OCI-M1 (cell line): ENCODE results near the gene ZFP36L1.

ENCODE experiments used
- DNase-seq: peaks from one replicate; lab custom pipeline; 2025; lab: John Stamatoyannopoulos, UW

The ZFP36L1 gene

DNA sequence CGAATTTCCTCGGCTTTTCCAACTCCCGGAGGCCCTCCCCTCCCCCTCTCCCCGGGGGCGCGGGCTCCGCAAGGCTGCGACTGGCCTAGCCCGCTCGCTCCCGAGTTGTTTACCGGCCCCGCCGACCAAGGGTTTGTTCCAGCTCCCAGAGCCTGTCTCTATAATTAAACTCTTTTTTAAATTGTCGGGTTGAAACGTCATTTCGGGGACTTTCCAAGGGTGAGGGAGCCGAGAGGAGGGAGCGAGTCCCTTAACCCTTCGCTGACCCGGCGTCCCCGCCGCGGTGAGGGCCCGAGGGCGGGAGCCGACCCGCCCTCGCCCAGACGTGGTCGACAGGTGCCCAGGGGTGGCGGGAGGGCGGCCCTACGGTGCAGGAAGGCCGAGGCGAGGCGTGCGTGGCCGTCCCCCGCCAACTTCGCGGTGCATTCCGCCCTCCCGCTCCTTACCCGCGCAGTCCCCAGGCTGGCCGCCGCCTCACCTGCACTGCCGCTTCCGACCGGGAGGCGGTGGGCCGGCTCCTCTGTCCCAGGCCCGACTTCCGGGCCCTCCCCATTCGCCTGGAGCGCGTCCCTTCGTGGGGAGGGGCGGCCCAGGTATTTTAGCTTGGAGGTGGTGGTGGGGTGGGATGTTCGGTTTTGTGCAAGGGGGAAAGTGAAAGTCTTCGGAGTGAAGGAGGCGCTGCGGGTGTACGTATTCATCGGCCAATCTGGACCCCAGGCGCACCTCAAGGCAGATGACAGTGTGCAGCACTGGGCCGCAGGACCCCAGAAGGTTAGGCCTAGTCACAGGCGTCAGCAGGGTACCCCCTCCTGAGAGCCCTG, 2.9 kb upstream of the ZFP36L1 start:
- DNase-seq, result peak; percentile 78

DNA sequence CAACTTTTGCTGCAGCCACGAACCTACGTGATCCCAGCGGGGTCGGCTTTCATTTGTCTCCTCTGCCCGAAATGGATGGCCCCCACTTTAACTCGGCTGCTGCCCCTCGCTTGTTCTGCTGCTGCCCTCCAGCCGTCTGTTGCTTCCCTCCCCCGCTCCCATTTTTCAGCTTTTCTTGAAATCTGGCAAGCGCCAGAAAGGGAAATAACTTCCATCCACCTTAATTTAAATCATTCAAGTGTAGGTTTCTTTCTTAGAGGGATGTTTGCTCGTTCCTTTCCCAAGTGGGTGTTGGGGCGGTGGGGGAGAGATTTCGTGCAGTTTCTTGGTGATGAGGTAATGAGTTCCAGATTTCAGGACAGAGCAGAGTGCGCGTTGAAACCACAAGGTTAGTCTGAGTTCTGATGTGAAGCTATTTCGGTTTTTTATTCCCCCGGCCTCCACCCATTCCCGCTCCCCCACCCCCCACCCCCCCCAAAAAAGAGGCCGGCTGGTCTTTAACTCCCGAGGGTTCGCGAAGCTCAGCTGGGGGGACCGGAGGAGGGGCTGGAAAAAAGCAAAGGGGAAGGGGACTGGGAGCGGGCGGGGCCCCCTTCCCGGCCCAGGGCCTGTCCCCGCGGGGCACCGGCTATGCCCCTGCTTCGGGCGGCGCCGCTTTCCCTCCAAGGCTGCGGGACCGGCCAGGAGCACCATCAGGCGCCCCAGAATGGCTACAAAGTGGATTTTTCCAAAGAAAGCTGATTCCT, 2.2 kb upstream of the ZFP36L1 start:
- peak; percentile 67 for DNase-seq

DNA sequence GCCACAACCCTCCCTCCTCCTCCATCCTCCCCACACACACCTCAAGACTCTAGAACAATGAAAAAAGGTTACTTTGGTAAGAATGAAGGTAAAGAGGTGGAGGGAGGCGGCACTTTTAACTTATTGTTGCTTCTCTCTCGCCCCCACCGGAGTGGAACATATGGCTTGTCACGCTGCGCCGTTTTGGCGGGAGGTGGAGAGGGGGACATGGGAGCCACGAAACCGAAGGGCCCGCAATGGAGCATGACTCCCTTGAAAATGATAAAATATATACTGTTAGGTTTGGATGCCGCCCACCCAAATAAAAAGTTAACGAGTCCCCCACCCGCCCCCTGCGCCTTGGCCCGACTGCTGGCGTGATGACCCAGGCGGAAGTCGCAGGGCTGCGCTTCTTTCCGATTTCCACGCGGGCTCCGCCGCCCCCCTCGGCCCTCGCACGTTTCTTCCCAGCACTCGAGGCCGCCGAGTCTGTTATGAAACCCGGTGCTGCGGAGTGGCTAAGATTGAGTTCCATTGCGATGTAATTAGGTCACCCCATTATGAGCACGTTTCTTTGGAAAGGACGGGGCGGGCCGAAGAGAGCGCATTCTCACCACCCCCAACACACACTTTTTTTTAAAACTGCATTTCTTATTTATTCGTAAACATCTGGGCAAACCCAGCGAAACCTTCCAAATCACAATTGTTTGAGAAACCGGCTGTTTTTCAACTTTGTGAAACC, 1.4 kb upstream of the ZFP36L1 start:
- DNase-seq, result peak; percentile 68

DNA sequence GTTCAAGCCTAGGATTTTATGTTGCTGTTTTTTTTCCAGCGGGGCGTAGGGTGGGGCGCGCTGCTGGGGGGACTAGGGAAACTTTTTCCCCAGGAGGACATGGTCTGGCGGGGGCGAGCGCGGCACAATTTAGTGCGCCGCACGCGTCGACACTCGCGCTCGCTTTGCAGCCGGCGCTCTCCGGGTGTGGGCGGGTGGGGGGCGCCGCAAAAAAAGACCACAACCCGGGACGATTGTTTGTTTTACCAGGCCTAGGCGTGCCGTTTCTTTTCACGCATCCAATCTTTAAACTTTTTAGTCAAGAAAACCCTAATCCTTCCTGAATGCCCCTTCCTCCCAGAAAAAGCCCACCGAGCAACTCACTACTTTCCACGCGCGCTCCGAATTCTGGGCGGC, 865 bp upstream of the ZFP36L1 start:
- DNase-seq, result no peak

DNA sequence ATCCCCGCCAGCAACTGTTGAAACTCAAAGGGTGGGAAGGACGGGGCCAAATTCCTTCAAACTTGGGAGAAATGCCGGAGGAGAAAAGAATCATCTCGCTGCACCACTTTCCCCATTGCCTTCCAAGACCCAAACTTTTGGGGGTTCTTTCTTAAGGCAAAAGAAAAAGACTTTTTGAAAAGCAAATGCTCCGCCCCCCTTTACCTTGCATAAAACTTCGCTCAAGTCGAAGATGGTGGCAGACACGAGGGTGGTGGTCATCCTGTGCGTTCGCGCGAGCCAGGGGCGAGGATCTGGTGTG, 239 bp downstream of the ZFP36L1 start:
- DNase-seq, result no peak

DNA sequence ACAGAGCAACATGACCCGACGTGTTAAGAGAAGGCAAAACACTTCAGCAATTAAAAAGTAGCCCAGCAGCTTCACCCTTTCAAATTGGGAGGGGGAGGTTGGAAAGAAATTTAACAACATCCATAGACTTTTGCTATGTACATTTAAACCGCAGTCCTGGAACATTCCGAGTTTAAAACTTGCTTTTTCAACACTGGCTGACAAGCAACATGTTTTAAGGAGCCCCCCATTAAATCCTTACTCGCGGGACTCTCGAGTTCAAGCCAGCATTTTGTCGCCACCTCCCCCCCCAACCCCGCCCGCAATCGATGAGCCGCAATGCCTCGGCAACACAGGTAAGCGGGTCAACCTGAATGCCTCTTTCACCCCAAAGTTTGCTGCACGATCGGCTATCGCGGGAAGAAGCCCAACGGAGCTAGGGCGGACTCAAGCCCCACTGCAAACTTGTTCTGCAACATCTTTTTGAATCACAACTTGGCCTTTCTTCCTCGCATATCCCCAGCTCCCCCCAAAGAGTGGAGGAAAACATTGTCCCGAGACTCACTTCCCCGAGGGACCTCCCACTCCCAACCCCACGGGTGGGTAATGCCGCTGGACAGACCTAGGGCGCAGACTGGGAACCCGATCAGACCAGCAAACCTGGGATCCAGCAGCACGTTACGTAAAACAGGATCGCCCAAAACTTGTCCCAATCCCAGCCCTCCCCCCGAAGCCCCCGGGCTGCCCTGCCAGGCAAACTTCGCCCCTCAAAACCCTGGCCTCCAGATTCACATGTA, 777 bp downstream of the ZFP36L1 start:
- peak; percentile 33 for DNase-seq

DNA sequence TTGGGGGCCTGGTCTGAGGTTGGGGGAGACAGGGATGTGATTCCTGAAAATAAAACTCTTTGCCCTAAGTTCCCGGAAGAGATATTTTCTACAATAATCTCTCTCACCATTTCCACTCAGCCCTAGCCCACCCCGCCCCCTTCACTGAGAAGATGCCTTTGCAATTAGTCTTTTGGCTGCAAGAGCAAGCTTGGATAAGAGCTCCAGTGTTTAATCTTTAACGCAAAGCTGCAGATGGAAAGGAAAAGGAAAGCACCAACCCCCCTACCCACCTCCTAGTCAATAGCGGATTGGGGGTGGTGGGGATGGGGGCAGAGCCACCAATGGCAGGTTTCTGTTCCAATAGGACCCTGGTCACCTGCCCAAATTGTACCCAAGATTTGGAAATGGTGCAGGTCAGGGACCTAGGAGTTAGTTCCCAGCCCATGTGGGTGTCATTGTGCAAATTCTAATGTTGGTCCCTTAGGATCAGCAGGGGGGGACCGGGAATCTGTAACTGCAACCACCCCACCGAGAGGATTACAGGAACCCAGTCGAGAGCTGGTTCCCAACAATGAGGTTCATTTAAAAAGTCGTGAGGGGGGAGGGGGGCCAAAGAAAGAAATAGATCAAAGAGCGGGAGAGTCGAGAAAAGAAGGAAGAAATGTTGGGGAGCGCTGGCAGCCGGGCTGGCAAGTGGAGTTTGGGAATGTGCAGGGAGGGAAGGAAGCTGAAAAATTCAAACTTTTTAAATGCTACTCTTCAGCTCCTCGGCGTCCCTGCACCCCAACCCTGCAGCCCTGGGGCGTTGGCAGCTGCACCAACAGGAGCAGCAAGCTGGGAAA, 1.6 kb downstream of the ZFP36L1 start:
- DNase-seq, result peak; percentile 11

DNA sequence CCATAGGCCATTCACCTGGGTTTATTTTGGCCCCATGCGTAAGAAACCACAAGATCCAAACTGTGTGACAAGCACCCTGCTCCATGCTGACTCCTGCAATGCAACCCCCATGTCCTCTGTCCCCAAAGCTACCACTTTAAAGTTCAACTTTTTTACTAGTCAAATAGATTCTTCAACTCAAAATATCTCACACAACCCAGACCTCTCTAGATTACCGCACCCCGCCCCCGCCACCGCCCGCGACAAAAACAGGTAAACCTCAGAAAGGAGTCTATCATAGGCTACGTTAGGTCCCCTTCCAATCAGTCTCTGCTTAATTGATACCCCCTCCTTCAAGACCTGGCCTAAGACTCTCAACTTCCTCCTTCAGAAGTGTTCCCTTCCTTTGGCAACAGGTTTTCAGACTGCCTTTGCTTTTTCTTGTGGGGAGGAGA, 2.2 kb downstream of the ZFP36L1 start:
- peak; percentile 11 for DNase-seq

DNA sequence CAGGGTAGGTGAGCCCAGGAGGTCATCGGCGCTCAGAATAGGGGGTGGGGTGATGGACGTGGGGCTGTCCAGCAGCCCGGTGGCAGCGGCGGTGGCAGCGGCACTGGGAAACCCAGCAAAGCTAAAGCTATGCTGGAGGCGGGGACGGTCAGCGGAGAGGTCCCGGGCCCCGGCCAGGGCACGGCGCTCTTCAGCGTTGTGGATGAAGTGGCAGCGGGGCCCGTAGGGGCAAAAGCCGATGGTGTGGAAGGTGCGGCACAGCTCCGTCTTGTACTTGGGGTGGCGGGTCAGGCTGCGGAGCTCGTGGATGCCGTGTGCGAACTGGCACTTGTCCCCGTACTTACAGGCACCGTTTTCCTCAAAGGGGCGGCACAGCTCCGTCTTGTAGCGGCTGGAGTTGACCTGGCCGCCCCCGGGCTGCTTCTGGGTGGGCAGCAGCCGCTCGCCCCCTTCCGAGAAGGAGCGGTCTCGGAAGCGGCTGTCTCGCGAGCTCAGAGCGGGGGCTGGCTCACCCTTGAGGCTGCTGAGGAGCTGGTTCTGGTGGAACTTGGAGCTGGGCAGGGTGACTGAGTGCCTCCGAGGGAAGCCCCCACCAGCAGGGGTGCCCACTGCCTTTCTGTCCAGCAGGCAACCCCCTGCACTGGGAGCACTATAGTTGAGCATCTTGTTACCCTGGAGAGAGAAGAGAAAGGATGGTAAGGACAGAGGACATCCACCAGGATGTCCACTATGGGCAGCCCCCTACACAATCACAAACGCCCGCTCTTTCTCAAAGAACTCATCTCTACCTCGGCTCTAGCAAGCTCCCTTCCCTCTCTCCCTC, 2.8 kb downstream of the ZFP36L1 start:
- no peak for DNase-seq

DNA sequence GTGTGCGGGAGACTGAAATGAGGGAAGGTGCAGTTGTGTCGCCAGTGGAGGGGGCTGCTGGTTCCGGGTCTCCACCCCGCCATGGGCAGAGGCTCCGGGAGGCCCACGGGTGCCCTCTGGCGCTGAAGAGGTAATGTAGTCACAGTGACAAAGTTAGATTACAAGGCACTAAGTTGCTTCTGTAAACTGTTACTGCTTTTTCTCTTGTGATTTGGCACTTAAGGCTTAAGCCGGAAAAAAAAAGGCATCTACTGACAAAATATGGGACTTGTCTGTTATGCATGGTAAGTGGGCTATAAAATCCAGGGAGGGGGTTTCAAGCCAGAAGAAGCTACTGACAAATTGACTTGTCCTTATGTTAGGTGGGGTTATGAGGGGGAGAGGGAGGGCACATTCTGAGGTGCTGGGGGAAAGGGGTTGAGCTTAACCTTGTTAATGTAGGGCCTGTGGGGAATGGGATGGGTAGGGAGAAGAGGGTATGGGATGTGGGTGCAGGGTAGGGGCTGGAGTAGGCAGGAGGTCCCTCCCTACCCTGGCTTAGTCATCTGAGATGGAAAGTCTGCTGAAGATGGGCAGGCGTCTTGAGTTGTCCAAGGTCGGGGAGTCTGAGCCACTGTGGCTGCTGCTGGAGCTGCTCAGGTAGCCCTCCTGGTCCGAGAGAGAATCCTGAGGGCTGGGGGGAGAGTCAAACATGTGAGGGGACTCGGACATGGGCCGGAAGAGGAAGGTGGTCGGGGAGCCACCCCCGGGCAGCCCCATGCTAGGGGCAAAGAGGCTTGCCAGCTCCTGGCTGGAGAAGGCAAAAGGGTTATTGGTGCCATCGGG, 3.7 kb downstream of the ZFP36L1 start:
- peak; percentile 78 for DNase-seq

DNA sequence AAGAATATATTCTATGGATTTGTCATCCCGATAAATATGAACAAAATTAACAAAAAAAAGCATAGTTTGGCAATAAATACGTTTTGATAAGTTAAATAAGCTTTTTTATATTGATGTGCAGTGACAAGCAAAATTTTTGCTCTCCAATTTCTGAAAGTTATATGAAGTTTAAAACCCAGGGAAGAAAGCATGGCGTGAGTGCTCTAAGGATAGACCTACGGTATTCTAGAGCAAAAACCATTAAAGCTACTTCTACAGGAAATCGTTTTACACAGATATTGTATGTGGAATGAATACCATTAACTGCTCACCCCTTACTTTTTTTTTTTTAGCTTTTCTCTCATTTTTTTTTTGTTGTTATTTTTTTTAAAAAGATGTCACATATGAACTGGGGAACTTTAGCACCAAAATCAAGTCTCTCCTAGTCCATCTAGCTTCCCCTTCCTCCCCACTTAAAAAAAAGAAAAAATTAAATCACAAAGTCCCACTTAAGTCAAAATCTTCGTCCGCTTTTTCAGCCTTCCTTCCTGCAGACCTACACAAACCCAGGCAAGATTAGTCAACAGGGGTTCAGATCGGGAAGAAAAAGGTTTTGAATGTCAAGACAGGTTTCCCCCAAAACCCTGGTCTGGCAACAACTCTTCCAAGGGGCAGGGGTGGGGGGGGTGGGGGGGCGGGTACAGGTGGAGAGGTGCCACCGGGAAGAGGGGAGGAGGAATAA, 4.4 kb downstream of the ZFP36L1 start:
- DNase-seq, result no peak

DNA sequence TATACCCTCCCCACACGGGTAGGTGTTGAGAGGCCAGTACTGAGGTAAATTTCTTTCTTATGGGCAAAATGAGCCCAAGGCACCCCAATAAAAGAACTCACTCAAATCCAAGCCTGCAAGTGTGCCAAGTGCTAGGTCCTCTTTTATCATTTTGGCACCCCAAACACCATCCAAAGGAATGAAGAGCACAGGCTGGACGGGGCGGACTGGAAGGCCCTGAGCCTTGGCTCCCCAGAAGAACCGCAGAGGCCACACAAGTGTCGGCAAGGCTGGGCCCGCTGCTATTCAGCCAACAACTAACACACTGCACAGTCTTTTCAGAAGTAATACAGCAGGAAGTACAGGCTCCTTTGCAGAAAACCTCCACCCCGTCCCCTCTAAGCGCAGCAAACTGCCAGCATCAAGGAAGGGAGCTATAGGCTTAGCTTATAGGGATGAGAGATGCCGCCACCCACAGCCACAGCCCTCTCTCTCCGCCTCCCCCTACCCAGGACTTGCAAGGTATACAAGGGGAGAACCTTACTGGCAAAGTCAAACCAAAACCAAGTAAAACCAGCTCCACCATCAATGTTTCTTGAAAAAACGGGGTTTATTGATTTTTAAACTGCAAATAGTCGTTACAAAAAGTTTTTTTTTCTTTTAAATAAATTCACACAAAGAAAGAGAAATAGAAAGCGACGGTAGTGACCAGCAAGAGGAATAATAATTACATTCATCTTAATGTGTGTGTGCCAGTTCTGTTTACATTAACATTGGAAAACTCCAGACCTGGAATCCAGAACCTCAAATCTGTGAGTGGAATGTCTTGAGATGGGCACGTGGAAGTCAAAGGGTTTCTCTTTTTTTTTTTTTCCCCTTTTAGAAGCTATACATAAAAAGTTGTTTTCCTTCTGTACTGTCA, 5.5 kb downstream of the ZFP36L1 start:
- DNase-seq, result no peak

DNA sequence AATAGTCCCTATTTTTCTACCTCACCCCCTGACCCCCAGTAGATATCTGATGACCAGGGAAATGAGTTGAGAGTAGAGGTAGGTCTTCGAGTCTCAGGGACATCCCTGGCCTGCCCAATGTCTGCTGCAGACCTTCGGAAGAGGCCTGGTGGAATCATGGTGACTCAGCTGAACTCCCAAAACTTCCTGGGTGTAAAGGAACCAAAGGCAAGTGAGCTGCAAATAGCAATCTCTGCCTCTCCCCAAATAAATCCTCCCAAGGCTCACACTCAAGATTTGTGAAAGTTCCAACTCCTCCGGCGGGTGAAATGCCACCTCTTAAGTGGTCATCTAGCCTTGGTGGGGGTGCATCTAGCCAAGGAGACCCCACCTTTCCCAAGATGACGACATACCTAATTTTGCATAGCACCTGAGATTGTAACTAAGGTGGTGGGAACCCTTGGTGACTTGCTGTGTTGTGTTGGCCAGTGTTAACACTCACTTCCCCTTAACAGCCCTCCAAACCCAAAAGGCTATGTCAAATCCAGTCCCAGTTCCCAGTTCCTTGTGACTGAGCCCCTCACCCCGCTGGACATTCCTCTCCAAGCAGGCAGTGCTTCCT, 6.3 kb downstream of the ZFP36L1 start:
- no peak for DNase-seq

DNA sequence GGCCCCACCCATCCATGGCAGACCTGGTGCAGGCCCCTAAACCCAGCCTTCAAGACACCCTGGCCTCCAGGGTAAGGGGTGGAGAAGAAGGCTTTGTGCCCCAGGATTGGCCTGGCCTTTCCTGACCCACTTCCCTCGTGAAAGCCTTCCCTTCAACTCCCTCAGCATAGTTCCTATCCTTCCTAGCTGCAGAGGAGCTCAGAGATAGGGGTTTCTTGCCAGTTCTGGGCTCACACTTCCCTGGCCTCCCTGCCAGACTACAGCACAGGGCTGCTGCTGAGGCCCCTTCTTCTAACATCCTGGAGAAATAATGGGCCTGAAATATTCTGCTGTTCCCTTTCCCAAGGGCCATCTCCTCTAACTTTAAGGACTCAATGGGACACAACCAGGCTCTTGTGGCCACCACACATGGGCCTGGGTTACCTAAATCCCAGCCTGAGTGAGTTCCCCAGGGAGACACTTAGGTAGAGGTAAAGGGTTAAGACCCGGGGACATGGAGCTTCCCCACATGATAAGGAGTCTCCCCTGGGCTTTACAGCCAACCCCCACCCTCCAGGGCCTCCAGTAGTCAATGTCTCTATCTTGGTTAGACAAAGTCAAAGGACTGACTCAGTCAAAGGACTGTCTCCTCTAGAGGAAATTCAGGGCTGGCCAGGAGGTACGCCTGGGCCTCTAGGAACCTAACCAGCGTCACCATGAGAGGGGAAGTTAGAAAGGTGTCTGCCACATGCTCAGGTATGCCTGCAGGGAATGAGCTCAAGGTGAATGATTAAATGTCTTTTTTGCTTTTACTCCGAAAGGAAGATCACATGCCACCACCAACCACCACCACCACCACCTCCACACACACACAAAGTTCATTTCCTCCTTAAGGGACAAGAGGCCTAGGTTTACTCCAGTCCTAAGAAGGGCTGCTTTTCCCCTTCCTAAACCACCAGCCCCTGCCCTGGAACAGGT, 7.1 kb downstream of the ZFP36L1 start:
- no peak for DNase-seq

DNA sequence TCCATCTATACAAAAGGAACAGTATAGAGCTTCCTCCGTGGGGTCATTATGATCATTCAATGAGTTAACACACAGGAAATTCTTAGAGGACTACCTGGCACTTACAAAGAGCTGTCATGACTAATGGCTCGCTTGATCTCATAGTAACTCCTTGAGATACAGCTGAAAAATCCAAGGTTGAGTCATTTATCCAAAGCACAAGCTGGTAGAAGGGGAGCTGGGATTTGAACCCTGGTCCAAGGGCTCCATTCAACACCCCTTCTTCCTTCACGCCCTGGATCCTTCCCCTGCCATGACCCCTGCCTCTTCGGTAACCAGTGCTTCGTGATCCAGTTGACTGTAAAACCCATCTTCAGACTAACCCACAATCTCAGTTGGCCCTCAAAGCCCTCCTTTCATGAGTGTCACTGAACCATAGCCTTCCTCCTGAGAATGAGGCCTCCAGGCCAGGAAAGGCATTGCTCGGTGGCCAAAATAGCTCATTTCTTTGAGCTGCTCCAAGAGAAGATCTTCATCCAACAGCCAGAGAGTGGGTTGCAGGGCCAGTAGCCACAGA, 7.8 kb downstream of the ZFP36L1 start:
- no peak for DNase-seq
